HG03139 (cell line): ENCODE measurements around the gene SEMA5A.

Experiments
- ATAC-seq: cut with Tn5 transposase; IDR thresholded peaks from one replicate; pipeline ENCODE4 v1.9.1; 2021; ENCODE audit not compliant: unreplicated experiment

The SEMA5A gene

GRCh38 chr5:9188956-9189355, 356.9 kb downstream of the SEMA5A start:
- ATAC-seq: no peak

GRCh38 chr5:9188131-9188530, 357.7 kb downstream of the SEMA5A start:
- no peak for ATAC-seq

GRCh38 chr5:9187614-9188013, 358.3 kb downstream of the SEMA5A start:
- ATAC-seq: no peak

- no peak for ATAC-seq
These were observed 359.8 kb downstream of the SEMA5A start for GRCh38 chr5:9186069-9186468.

- ATAC-seq: no peak
These were observed 361.9 kb downstream of the SEMA5A start for GRCh38 chr5:9183992-9184391.

- ATAC-seq: no peak
These were observed 362.8 kb downstream of the SEMA5A start for GRCh38 chr5:9182899-9183695.

GRCh38 chr5:9176641-9177040, 369.2 kb downstream of the SEMA5A start:
- no peak for ATAC-seq

- no peak for ATAC-seq
These were observed 371.4 kb downstream of the SEMA5A start for GRCh38 chr5:9174446-9174845.

- no peak for ATAC-seq
These were observed 372.4 kb downstream of the SEMA5A start for GRCh38 chr5:9173281-9174048.

GRCh38 chr5:9170026-9170425, 375.8 kb downstream of the SEMA5A start:
- ATAC-seq: no peak

GRCh38 chr5:9169557-9169902, 376.3 kb downstream of the SEMA5A start:
- ATAC-seq: no peak

- ATAC-seq: no peak
These were observed 376.9 kb downstream of the SEMA5A start for GRCh38 chr5:9168791-9169556.

GRCh38 chr5:9166202-9167112, 379.4 kb downstream of the SEMA5A start:
- no peak for ATAC-seq

GRCh38 chr5:9165546-9165945, 380.3 kb downstream of the SEMA5A start:
- no peak for ATAC-seq

- ATAC-seq: no peak
These were observed 385.1 kb downstream of the SEMA5A start for GRCh38 chr5:9160747-9161146.

- no peak for ATAC-seq
These were observed 388.1 kb downstream of the SEMA5A start for GRCh38 chr5:9157811-9158210.

- no peak for ATAC-seq
These were observed 388.9 kb downstream of the SEMA5A start for GRCh38 chr5:9157020-9157419.

GRCh38 chr5:9156282-9156681, 389.6 kb downstream of the SEMA5A start:
- no peak for ATAC-seq

GRCh38 chr5:9151684-9152427, 394.0 kb downstream of the SEMA5A start:
- no peak for ATAC-seq

- ATAC-seq: no peak
These were observed 395.9 kb downstream of the SEMA5A start for GRCh38 chr5:9149988-9150387.
